Activated naive CD4-positive, alpha-beta T cell treated with anti-CD3 and anti-CD28 coated beads for 36 hours (primary cell): Measurements from ENCODE around the gene KCNH2. TPM values are rescaled to one million over a fixed set of nuclear protein-coding genes. Genes with fewer than 3 reads are reported as not detected.

Experiments used
- CTCF ChIA-PET: fragments of 350-600 bp; sonication (Branson Sonifier 250); formaldehyde crosslinking; loops from one replicate; lab custom pipeline; 2021; ENCODE audit warnings: antibody characterized with exemption; lab: Charles Lee
- DNase-seq: peaks from one replicate; pipeline ENCODE4 v3.0.0-alpha.2; 2020
- H3K27ac Mint-ChIP-seq: one replicate; pipeline ENCODE4 v1.8.0; 2021; ENCODE audit warnings: mild to moderate bottlenecking, mixed read lengths
- H3K27me3 Mint-ChIP-seq: one replicate; pipeline ENCODE4 v1.8.0; 2021; ENCODE audit warnings: low read depth, mixed read lengths
- H3K36me3 Mint-ChIP-seq: one replicate; pipeline ENCODE4 v1.8.0; 2021; ENCODE audit warnings: low read depth, mixed read lengths
- H3K4me1 Mint-ChIP-seq: one replicate; pipeline ENCODE4 v1.8.0; 2021; ENCODE audit warnings: low read depth, mixed read lengths
- H3K4me3 Mint-ChIP-seq: one replicate; pipeline ENCODE4 v1.8.0; 2021; ENCODE audit warnings: mild to moderate bottlenecking, moderate library complexity, mixed read lengths
- H3K9me3 Mint-ChIP-seq: one replicate; pipeline ENCODE4 v1.8.0; 2021; ENCODE audit warnings: mixed read lengths
- intact Hi-C: fragments of 100-400 bp; cut with micrococcal nuclease; formaldehyde crosslinking; loops from one replicate; pipeline ENCODE4 v1.15.1; 2023
- total RNA-seq, 2 experiments: library from RNA; stranded (reverse); gene quantifications; one replicate each; pipeline ENCODE4 v1.2.3, GENCODE V29; 2021

KCNH2 gene
- total RNA-seq, 2 experiments from 2014 or later = 0.17 to 0.19 TPM

GRCh38 chr7:150954201-150954985, 23.7 kb downstream of the KCNH2 start:
- H3K36me3 Mint-ChIP-seq = no peaks in the 10 kb centered on the region
- peaks cover 19% of the 10 kb centered on the region for H3K27me3 Mint-ChIP-seq
- intact Hi-C loops = no loop called here
- no peaks in the 10 kb centered on the region for H3K9me3 Mint-ChIP-seq
- H3K4me3 Mint-ChIP-seq = no peak overlapping the region
- CTCF ChIA-PET = interaction anchor here (1.6 kb wide), 1 partner anchor 9 kb away, joined by 6 read pairs; no protein-coding TSS in a partner anchor
- no peak overlapping the region for H3K27ac Mint-ChIP-seq
- no peak for DNase-seq
- peaks cover 9% of the 10 kb centered on the region for H3K4me1 Mint-ChIP-seq

- Mint-ChIP-seq H3K4me1 (peaks cover 4% of the 10 kb centered on the region), H3K27ac (no peak overlapping the region), H3K36me3 (no peaks in the 10 kb centered on the region), H3K4me3 (no peak overlapping the region), H3K27me3 (peaks cover 14% of the 10 kb centered on the region), H3K9me3 (no peaks in the 10 kb centered on the region)
- CTCF ChIA-PET = interaction anchor here (1.6 kb wide), 1 partner anchor 10 kb away, joined by 6 read pairs; no protein-coding TSS in a partner anchor
- intact Hi-C loops = no loop called here
- DNase-seq = no peak
Measured at GRCh38 chr7:150953061-150953997, 24.8 kb downstream of the KCNH2 start.

- peaks cover 13% of the 10 kb centered on the region for H3K27me3 Mint-ChIP-seq
- CTCF ChIA-PET = interaction anchor here (1.6 kb wide), 1 partner anchor 11 kb away, joined by 6 read pairs; no protein-coding TSS in a partner anchor
- intact Hi-C loops = no loop called here
Measured at GRCh38 chr7:150952331-150953050, 25.6 kb downstream of the KCNH2 start.

GRCh38 chr7:150951521-150951920, 26.6 kb downstream of the KCNH2 start:
- Mint-ChIP-seq H3K27ac (no peak overlapping the region), H3K27me3 (peaks cover 8% of the 10 kb centered on the region), H3K9me3 (no peaks in the 10 kb centered on the region), H3K4me3 (no peak overlapping the region), H3K36me3 (no peaks in the 10 kb centered on the region), H3K4me1 (no peaks in the 10 kb centered on the region)
- intact Hi-C loops = no loop called here
- CTCF ChIA-PET = no interaction called here
- no peak for DNase-seq

More at GRCh38 chr7:150952331-150953050, 25.6 kb downstream of the KCNH2 start:
- DNase-seq = no peak
- no peak overlapping the region for H3K4me3 Mint-ChIP-seq
- no peak overlapping the region for H3K27ac Mint-ChIP-seq
- H3K9me3 Mint-ChIP-seq = no peaks in the 10 kb centered on the region
- H3K4me1 Mint-ChIP-seq = peaks cover 3% of the 10 kb centered on the region
- no peaks in the 10 kb centered on the region for H3K36me3 Mint-ChIP-seq

- Mint-ChIP-seq H3K27me3 (peaks cover 8% of the 10 kb centered on the region), H3K4me3 (no peak overlapping the region)
Measured at GRCh38 chr7:150951181-150951520, 27.0 kb downstream of the KCNH2 start.

GRCh38 chr7:150950496-150951180, 27.5 kb downstream of the KCNH2 start:
- H3K9me3 Mint-ChIP-seq = no peaks in the 10 kb centered on the region
- DNase-seq = no peak
- peaks cover 6% of the 10 kb centered on the region for H3K27me3 Mint-ChIP-seq
- no peaks in the 10 kb centered on the region for H3K36me3 Mint-ChIP-seq
- H3K27ac Mint-ChIP-seq = no peak overlapping the region
- intact Hi-C loops = no loop called here
- CTCF ChIA-PET = no interaction called here
- H3K4me1 Mint-ChIP-seq = no peaks in the 10 kb centered on the region
- no peak overlapping the region for H3K4me3 Mint-ChIP-seq

More at GRCh38 chr7:150951181-150951520, 27.0 kb downstream of the KCNH2 start:
- intact Hi-C loops = no loop called here
- DNase-seq = no peak
- no peaks in the 10 kb centered on the region for H3K4me1 Mint-ChIP-seq
- no peaks in the 10 kb centered on the region for H3K9me3 Mint-ChIP-seq
- CTCF ChIA-PET = no interaction called here
- no peak overlapping the region for H3K27ac Mint-ChIP-seq
- no peaks in the 10 kb centered on the region for H3K36me3 Mint-ChIP-seq

GRCh38 chr7:150949971-150950491, 28.1 kb downstream of the KCNH2 start:
- intact Hi-C loops = no loop called here
- no peak for DNase-seq
- no peaks in the 10 kb centered on the region for H3K36me3 Mint-ChIP-seq
- no peak overlapping the region for H3K27ac Mint-ChIP-seq
- H3K9me3 Mint-ChIP-seq = no peaks in the 10 kb centered on the region
- no peaks in the 10 kb centered on the region for H3K4me1 Mint-ChIP-seq
- H3K4me3 Mint-ChIP-seq = no peak overlapping the region
- peaks cover 6% of the 10 kb centered on the region for H3K27me3 Mint-ChIP-seq
- CTCF ChIA-PET = no interaction called here

- Mint-ChIP-seq H3K4me3 (no peak overlapping the region), H3K4me1 (no peaks in the 10 kb centered on the region), H3K9me3 (no peaks in the 10 kb centered on the region), H3K36me3 (no peaks in the 10 kb centered on the region), H3K27ac (no peak overlapping the region), H3K27me3 (peaks cover 6% of the 10 kb centered on the region)
- intact Hi-C loops = no loop called here
- CTCF ChIA-PET = interaction anchor here (0.9 to 1.4 kb wide), 2 partner anchors 13 to 51 kb away, joined by 5 to 6 read pairs; no protein-coding TSS in a partner anchor
- DNase-seq = peak; percentile 1
Measured at GRCh38 chr7:150949564-150949963, 28.6 kb downstream of the KCNH2 start.

GRCh38 chr7:150948791-150949251, 29.3 kb downstream of the KCNH2 start:
- CTCF ChIA-PET = interaction anchor here (0.9 to 1.4 kb wide), 2 partner anchors 14 to 50 kb away, joined by 5 to 6 read pairs; no protein-coding TSS in a partner anchor
- no peaks in the 10 kb centered on the region for H3K9me3 Mint-ChIP-seq
- no peak overlapping the region for H3K4me3 Mint-ChIP-seq
- H3K36me3 Mint-ChIP-seq = no peaks in the 10 kb centered on the region
- peak; percentile 1 for DNase-seq
- H3K27ac Mint-ChIP-seq = no peak overlapping the region
- no peaks in the 10 kb centered on the region for H3K4me1 Mint-ChIP-seq
- intact Hi-C loops = no loop called here
- peaks cover 6% of the 10 kb centered on the region for H3K27me3 Mint-ChIP-seq

GRCh38 chr7:150947761-150948651, 30.1 kb downstream of the KCNH2 start:
- CTCF ChIA-PET = interaction anchor here (1.4 kb wide), 1 partner anchor 15 kb away, joined by 6 read pairs; no protein-coding TSS in a partner anchor

More at GRCh38 chr7:150947761-150948651, 30.1 kb downstream of the KCNH2 start:
- H3K9me3 Mint-ChIP-seq = no peaks in the 10 kb centered on the region
- peak; percentile 2 for DNase-seq
- no peaks in the 10 kb centered on the region for H3K4me1 Mint-ChIP-seq
- H3K27me3 Mint-ChIP-seq = peaks cover 6% of the 10 kb centered on the region
- no peak overlapping the region for H3K27ac Mint-ChIP-seq
- intact Hi-C loops = no loop called here
- H3K36me3 Mint-ChIP-seq = no peaks in the 10 kb centered on the region
- H3K4me3 Mint-ChIP-seq = no peak overlapping the region
